ACHN (cell line): ENCODE measurements around the gene GPRC5A.

Experiments used
- DNase-seq: peaks from one replicate; pipeline ENCODE4 v3.0.0-alpha.2; 2015
- in situ Hi-C: cut with HindIII; loops from 2 replicates; pipeline ENCODE4 v1.10.0; 2017; ENCODE audit warnings: low sequenced_read_pairs, low pct_ligation_motif_present, low pct_unique_long_range_greater_than_20kb

The GPRC5A gene

GRCh38 chr12:12925388-12925787 is 34.0 kb downstream of the GPRC5A start:
- in situ Hi-C loops: no loop called here
- no peak for DNase-seq

- peak; percentile 22 for DNase-seq
- in situ Hi-C loops: no loop called here
These were observed 35.3 kb downstream of the GPRC5A start for GRCh38 chr12:12926571-12927071.

GRCh38 chr12:12927211-12928079 is 36.1 kb downstream of the GPRC5A start:
- peak; percentile 99 for DNase-seq
- in situ Hi-C loops: no loop called here

GRCh38 chr12:12929696-12930095 is 38.3 kb downstream of the GPRC5A start:
- DNase-seq: no peak
- in situ Hi-C loops: no loop called here

- in situ Hi-C loops: no loop called here
- DNase-seq: no peak
These were observed 39.4 kb downstream of the GPRC5A start for GRCh38 chr12:12930633-12931219.

GRCh38 chr12:12933742-12934141 is 42.4 kb downstream of the GPRC5A start:
- DNase-seq: no peak
- in situ Hi-C loops: no loop called here

- in situ Hi-C loops: no loop called here
- DNase-seq: no peak
These were observed 43.2 kb downstream of the GPRC5A start for GRCh38 chr12:12934556-12934955.

- DNase-seq: no peak
- in situ Hi-C loops: no loop called here
These were observed 45.7 kb downstream of the GPRC5A start for GRCh38 chr12:12936983-12937491.

GRCh38 chr12:12938541-12938940 is 47.2 kb downstream of the GPRC5A start:
- DNase-seq: no peak
- in situ Hi-C loops: no loop called here

GRCh38 chr12:12939888-12940287 is 48.5 kb downstream of the GPRC5A start:
- DNase-seq: no peak
- in situ Hi-C loops: no loop called here

GRCh38 chr12:12941450-12942350 is 50.3 kb downstream of the GPRC5A start:
- in situ Hi-C loops: no loop called here
- DNase-seq: no peak

GRCh38 chr12:12943586-12944260 is 52.4 kb downstream of the GPRC5A start:
- no peak for DNase-seq
- in situ Hi-C loops: no loop called here

GRCh38 chr12:12945591-12945990 is 54.2 kb downstream of the GPRC5A start:
- in situ Hi-C loops: no loop called here
- DNase-seq: no peak

- no peak for DNase-seq
- in situ Hi-C loops: no loop called here
These were observed 55.5 kb downstream of the GPRC5A start for GRCh38 chr12:12946686-12947355.

GRCh38 chr12:12947902-12948301 is 56.5 kb downstream of the GPRC5A start:
- in situ Hi-C loops: no loop called here
- DNase-seq: no peak

GRCh38 chr12:12951504-12951903 is 60.1 kb downstream of the GPRC5A start:
- no peak for DNase-seq
- in situ Hi-C loops: no loop called here

- in situ Hi-C loops: no loop called here
- DNase-seq: no peak
These were observed 60.7 kb downstream of the GPRC5A start, which contains the start of gene GPRC5D for GRCh38 chr12:12952036-12952435. Gene GPRC5D, minus strand, starts transcription at chr12:12952170. Its CDS starts 1,786 bp downstream, at chr12:12950384.

GRCh38 chr12:12954356-12954755 is 63.0 kb downstream of the GPRC5A start:
- in situ Hi-C loops: no loop called here
- DNase-seq: no peak
